SK-N-SH treated with all-trans-retinoic acid at 6 μM for 48 hours (cell line): ENCODE data around the gene TIMM10B.

Experiments
- GLIS3 ChIP-seq: fragments of 250-450 bp; sonication (Bioruptor Pico); IDR thresholded peaks from 2 replicates; pipeline ENCODE4 v1.5.0; 2020; ENCODE audit warnings: mild to moderate bottlenecking, moderate library complexity
- OSR1 ChIP-seq: fragments of 250-450 bp; sonication (Bioruptor Pico); IDR thresholded peaks from 2 replicates; pipeline ENCODE4 v1.8.0; 2022; ENCODE audit warnings: moderate library complexity, mild to moderate bottlenecking, inconsistent platforms
- PPARA ChIP-seq: fragments of 250-450 bp; sonication (Bioruptor Pico); IDR thresholded peaks from 2 replicates; pipeline ENCODE4 v1.5.0; 2020; ENCODE audit warnings: mild to moderate bottlenecking, borderline replicate concordance
- TOX ChIP-seq: fragments of 250-450 bp; sonication (Bioruptor Pico); IDR thresholded peaks from 2 replicates; pipeline ENCODE4 v1.8.0; 2021; ENCODE audit warnings: mild to moderate bottlenecking, moderate library complexity, borderline replicate concordance
- ZC3H10 ChIP-seq: fragments of 250-450 bp; sonication (Bioruptor Pico); IDR thresholded peaks from 2 replicates; pipeline ENCODE4 v1.5.1; 2021; ENCODE audit warnings: mild to moderate bottlenecking, moderate library complexity
- TF ChIP-seq, protein P1 (sequence below): fragments of 250-450 bp; sonication (Bioruptor Pico); IDR thresholded peaks from 2 replicates; pipeline ENCODE4 v1.8.0; 2020; ENCODE audit warnings: mild to moderate bottlenecking, moderate library complexity, borderline replicate concordance

DNA sequence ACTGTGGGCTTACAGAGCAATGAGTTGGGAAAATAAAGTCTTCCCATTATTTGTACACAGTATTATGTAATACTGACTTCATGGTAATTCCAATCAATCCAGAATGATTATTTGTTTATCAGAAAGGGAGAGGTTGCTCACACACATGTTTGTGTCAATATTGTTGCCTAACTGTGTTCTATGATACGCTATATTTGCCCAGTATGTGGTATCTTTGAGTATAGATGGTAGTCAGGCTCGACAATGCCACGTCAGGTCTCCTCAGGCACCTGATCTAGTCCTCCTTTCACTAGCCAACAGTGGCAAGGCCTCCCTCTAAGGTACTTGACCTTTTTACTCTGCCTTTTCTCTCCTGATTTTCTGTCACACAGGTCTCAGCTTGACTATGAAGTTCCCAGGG lies 21.1 kb downstream of the TIMM10B start:
- TF ChIP-seq TOX (no peak), PPARA (CRISPR knock-in tag) (no peak), ZC3H10 (CRISPR knock-in tag) (no peak), GLIS3 (no peak), OSR1 (no peak)
- TF ChIP-seq, protein P1, sequence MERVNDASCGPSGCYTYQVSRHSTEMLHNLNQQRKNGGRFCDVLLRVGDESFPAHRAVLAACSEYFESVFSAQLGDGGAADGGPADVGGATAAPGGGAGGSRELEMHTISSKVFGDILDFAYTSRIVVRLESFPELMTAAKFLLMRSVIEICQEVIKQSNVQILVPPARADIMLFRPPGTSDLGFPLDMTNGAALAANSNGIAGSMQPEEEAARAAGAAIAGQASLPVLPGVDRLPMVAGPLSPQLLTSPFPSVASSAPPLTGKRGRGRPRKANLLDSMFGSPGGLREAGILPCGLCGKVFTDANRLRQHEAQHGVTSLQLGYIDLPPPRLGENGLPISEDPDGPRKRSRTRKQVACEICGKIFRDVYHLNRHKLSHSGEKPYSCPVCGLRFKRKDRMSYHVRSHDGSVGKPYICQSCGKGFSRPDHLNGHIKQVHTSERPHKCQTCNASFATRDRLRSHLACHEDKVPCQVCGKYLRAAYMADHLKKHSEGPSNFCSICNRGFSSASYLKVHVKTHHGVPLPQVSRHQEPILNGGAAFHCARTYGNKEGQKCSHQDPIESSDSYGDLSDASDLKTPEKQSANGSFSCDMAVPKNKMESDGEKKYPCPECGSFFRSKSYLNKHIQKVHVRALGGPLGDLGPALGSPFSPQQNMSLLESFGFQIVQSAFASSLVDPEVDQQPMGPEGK (CRISPR knock-in tag): no peak
